GM21367 (cell line): ENCODE measurements around the gene DEFB112.

Experiments
- ATAC-seq: cut with Tn5 transposase; IDR thresholded peaks from one replicate; pipeline ENCODE4 v1.9.1; 2021; ENCODE audit not compliant: unreplicated experiment

Gene DEFB112

GRCh38 chr6:50003139-50003538 is 46.6 kb downstream of the DEFB112 start:
- ATAC-seq = no peak

- no peak for ATAC-seq
These were observed 54.5 kb downstream of the DEFB112 start for GRCh38 chr6:49995278-49995677.
